VCaP (cell line): ENCODE measurements around the gene EGF.
"Not testable (repeated sequence)": the region's sequence is repeated elsewhere in the genome, so short reads cannot be mapped to it uniquely, and the experiment has no call there.

Experiments
- H3K27ac ChIP-seq: fragments of 450-650 bp; 2 replicates; pipeline ENCODE4 v1.5.1; 2017
- CTCF ChIP-seq: fragments of 450-650 bp; conservative IDR thresholded peaks from 2 replicates; pipeline ENCODE4 v1.5.1; 2017; ENCODE audit warnings: mild to moderate bottlenecking, moderate library complexity

Gene EGF

GRCh38 chr4:109947918-109948317, 35.2 kb downstream of the EGF start:
- TF ChIP-seq CTCF = no peak
- H3K27ac ChIP-seq = no peak overlapping the region

- not testable (repeated sequence) for H3K27ac ChIP-seq
Observed at GRCh38 chr4:109949099-109949718, 36.5 kb downstream of the EGF start.

GRCh38 chr4:109952612-109953011, 39.9 kb downstream of the EGF start:
- TF ChIP-seq CTCF = 0 out of 2 replicates have a peak, but pooled peaks have one; percentile 9
- H3K27ac ChIP-seq = no peak overlapping the region

- H3K27ac ChIP-seq = no peak overlapping the region
- TF ChIP-seq CTCF = no peak
Observed at GRCh38 chr4:109953556-109953955, 40.9 kb downstream of the EGF start.

GRCh38 chr4:109955146-109955545, 42.5 kb downstream of the EGF start:
- TF ChIP-seq CTCF = no peak
- no peak overlapping the region for H3K27ac ChIP-seq

GRCh38 chr4:109957227-109957626, 44.5 kb downstream of the EGF start:
- TF ChIP-seq CTCF = no peak
- H3K27ac ChIP-seq = no peak overlapping the region

GRCh38 chr4:109959195-109959594, 46.5 kb downstream of the EGF start:
- TF ChIP-seq CTCF = no peak

GRCh38 chr4:109962401-109962800, 49.7 kb downstream of the EGF start:
- no peak for TF ChIP-seq CTCF
- H3K27ac ChIP-seq = no peak overlapping the region

More at GRCh38 chr4:109959195-109959594, 46.5 kb downstream of the EGF start:
- H3K27ac ChIP-seq = no peak overlapping the region
